ENCODE results near the gene SWT1.
A peak's percentile ranks its signal among the peaks of the same experiment; 100 is the strongest.

The SWT1 gene

GRCh38 chr1:185268352-185268751 lies 111.4 kb downstream of the SWT1 start:
- TF ChIP-seq ARNTL (CRISPR knock-in tag; IDR thresholded peaks at IDR 0.05; ENCODE audit: borderline replicate concordance, low read depth) = no peak
- no peak for TF ChIP-seq ZNF565 (CRISPR knock-in tag; conservative IDR thresholded peaks at IDR 0.05; ENCODE audit: low read depth)
- TF ChIP-seq, protein P1, sequence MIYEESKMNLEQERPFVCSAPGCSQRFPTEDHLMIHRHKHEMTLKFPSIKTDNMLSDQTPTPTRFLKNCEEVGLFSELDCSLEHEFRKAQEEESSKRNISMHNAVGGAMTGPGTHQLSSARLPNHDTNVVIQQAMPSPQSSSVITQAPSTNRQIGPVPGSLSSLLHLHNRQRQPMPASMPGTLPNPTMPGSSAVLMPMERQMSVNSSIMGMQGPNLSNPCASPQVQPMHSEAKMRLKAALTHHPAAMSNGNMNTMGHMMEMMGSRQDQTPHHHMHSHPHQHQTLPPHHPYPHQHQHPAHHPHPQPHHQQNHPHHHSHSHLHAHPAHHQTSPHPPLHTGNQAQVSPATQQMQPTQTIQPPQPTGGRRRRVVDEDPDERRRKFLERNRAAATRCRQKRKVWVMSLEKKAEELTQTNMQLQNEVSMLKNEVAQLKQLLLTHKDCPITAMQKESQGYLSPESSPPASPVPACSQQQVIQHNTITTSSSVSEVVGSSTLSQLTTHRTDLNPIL (CRISPR knock-in tag; IDR thresholded peaks at IDR 0.05; ENCODE audit: low read depth) = no peak
- no peak for TF ChIP-seq BACH2 (CRISPR knock-in tag; IDR thresholded peaks at IDR 0.05; ENCODE audit: borderline replicate concordance)
- TF ChIP-seq ESRRG (CRISPR knock-in tag; IDR thresholded peaks at IDR 0.05) = no peak
- TF ChIP-seq PATZ1 (CRISPR knock-in tag; IDR thresholded peaks at IDR 0.05; ENCODE audit: borderline replicate concordance) = no peak
- ATAC-seq = no peak; the same call in 2 of the 3 replicates

GRCh38 chr1:185271921-185272320 lies 115.0 kb downstream of the SWT1 start:
- no peak for ATAC-seq
- TF ChIP-seq OSR1 (CRISPR knock-in tag; IDR thresholded peaks at IDR 0.05) (no peak), SNAI2 (CRISPR knock-in tag; IDR thresholded peaks at IDR 0.05) (no peak), TOX (CRISPR knock-in tag; IDR thresholded peaks at IDR 0.05; ENCODE audit: borderline replicate concordance) (no peak), BACH2 (CRISPR knock-in tag; IDR thresholded peaks at IDR 0.05; ENCODE audit: borderline replicate concordance) (no peak), CSDC2 (CRISPR knock-in tag; IDR thresholded peaks at IDR 0.05) (no peak), ZNF8 (CRISPR knock-in tag; IDR thresholded peaks at IDR 0.05) (no peak), PPARA (CRISPR knock-in tag; IDR thresholded peaks at IDR 0.05; ENCODE audit: borderline replicate concordance) (no peak), ZNF565 (CRISPR knock-in tag; conservative IDR thresholded peaks at IDR 0.05; ENCODE audit: low read depth) (no peak), ZFP3 (CRISPR knock-in tag; IDR thresholded peaks at IDR 0.05) (no peak), RARB (CRISPR knock-in tag; IDR thresholded peaks at IDR 0.05) (no peak), POU6F1 (CRISPR knock-in tag; IDR thresholded peaks at IDR 0.05; ENCODE audit: borderline replicate concordance, low read depth) (no peak), GLIS3 (CRISPR knock-in tag; IDR thresholded peaks at IDR 0.05) (no peak), ESRRG (CRISPR knock-in tag; IDR thresholded peaks at IDR 0.05) (no peak), ARNTL (CRISPR knock-in tag; IDR thresholded peaks at IDR 0.05; ENCODE audit: borderline replicate concordance, low read depth) (no peak), PATZ1 (CRISPR knock-in tag; IDR thresholded peaks at IDR 0.05; ENCODE audit: borderline replicate concordance) (no peak)
- TF ChIP-seq, protein P1 (CRISPR knock-in tag; IDR thresholded peaks at IDR 0.05; ENCODE audit: low read depth) = no peak

DNA sequence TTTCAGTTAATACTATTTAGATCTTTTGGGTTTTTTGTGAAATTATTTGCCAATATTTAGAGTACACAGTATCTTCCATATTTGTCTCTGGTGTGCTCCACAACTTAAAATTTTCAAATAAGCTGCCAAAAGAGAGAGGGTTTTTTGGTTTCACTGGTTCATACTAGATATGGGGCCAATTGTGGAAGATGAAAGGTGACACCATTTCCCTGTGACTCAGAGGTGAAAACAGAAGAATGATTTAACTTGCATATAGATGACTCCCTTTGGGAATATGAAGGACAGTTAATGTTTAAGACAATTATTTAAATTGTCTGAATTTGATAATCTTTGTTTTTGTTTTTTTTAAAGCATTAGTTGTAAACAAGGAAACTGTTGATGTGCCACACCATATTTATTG lies 122.6 kb downstream of the SWT1 start:
- peak; percentile 67; the same call in 2 of the 3 replicates for ATAC-seq
- TF ChIP-seq ZFP3 (CRISPR knock-in tag; IDR thresholded peaks at IDR 0.05) (no peak), RARB (CRISPR knock-in tag; IDR thresholded peaks at IDR 0.05) (no peak), TCF4 (CRISPR knock-in tag; IDR thresholded peaks at IDR 0.05; ENCODE audit: borderline replicate concordance) (no peak), BACH2 (CRISPR knock-in tag; IDR thresholded peaks at IDR 0.05; ENCODE audit: borderline replicate concordance) (no peak), TOX (CRISPR knock-in tag; IDR thresholded peaks at IDR 0.05; ENCODE audit: borderline replicate concordance) (no peak), SNAI2 (CRISPR knock-in tag; IDR thresholded peaks at IDR 0.05) (no peak)
- TF ChIP-seq, protein P2, sequence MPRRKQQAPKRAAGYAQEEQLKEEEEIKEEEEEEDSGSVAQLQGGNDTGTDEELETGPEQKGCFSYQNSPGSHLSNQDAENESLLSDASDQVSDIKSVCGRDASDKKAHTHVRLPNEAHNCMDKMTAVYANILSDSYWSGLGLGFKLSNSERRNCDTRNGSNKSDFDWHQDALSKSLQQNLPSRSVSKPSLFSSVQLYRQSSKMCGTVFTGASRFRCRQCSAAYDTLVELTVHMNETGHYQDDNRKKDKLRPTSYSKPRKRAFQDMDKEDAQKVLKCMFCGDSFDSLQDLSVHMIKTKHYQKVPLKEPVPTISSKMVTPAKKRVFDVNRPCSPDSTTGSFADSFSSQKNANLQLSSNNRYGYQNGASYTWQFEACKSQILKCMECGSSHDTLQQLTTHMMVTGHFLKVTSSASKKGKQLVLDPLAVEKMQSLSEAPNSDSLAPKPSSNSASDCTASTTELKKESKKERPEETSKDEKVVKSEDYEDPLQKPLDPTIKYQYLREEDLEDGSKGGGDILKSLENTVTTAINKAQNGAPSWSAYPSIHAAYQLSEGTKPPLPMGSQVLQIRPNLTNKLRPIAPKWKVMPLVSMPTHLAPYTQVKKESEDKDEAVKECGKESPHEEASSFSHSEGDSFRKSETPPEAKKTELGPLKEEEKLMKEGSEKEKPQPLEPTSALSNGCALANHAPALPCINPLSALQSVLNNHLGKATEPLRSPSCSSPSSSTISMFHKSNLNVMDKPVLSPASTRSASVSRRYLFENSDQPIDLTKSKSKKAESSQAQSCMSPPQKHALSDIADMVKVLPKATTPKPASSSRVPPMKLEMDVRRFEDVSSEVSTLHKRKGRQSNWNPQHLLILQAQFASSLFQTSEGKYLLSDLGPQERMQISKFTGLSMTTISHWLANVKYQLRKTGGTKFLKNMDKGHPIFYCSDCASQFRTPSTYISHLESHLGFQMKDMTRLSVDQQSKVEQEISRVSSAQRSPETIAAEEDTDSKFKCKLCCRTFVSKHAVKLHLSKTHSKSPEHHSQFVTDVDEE (CRISPR knock-in tag; IDR thresholded peaks at IDR 0.05) = no peak
- TF ChIP-seq, protein P1 (CRISPR knock-in tag; IDR thresholded peaks at IDR 0.05; ENCODE audit: low read depth) = no peak

Data from SK-N-SH treated with all-trans-retinoic acid at 6 μM for 48 hours (cell line).